ENCODE measurements around the gene MANF.
"Not testable (repeated sequence)": the region's sequence is repeated elsewhere in the genome, so short reads cannot be mapped to it uniquely, and the experiment has no call there.

The MANF gene

DNA sequence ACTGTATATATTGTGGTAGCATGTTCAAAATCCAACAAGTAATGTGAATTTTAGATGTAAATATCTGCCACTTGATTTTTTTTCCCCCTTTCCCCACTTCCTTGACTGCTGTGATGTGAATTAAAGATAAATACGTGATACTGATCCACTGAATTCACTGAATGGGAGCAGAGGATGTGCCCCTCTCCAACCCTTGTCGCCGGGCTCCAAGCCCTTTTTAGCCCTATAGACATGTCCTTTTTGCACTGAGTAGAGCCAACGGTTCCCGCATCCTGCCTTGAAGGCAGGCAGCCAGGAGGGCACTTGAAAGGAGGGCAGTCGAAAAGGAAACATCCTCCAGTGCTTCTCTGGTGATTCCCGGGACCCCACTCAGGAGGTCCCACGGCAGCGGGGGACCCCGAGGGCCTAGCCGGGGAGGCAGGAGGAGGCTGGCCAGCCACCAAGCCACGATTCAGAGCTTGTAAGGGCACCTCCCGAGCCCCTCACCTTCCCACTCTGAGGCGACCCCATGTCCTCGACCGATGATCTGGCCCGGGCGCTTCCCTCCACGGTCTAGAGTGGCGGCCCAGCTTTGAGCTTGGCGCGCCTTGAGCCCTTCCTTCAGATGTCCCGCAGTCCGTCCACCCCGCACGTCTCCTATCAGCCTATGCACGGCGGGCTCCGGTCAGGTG lies 901 bp upstream of the MANF start:
- TF ChIP-seq, protein P1, sequence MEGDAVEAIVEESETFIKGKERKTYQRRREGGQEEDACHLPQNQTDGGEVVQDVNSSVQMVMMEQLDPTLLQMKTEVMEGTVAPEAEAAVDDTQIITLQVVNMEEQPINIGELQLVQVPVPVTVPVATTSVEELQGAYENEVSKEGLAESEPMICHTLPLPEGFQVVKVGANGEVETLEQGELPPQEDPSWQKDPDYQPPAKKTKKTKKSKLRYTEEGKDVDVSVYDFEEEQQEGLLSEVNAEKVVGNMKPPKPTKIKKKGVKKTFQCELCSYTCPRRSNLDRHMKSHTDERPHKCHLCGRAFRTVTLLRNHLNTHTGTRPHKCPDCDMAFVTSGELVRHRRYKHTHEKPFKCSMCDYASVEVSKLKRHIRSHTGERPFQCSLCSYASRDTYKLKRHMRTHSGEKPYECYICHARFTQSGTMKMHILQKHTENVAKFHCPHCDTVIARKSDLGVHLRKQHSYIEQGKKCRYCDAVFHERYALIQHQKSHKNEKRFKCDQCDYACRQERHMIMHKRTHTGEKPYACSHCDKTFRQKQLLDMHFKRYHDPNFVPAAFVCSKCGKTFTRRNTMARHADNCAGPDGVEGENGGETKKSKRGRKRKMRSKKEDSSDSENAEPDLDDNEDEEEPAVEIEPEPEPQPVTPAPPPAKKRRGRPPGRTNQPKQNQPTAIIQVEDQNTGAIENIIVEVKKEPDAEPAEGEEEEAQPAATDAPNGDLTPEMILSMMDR (IDR thresholded peaks at IDR 0.05; ENCODE audit: low read depth, low read length), result no peak
- peak overlapping the region; percentile 78 for H3K4me3 ChIP-seq (ENCODE audit: low read depth, low read length)

DNA sequence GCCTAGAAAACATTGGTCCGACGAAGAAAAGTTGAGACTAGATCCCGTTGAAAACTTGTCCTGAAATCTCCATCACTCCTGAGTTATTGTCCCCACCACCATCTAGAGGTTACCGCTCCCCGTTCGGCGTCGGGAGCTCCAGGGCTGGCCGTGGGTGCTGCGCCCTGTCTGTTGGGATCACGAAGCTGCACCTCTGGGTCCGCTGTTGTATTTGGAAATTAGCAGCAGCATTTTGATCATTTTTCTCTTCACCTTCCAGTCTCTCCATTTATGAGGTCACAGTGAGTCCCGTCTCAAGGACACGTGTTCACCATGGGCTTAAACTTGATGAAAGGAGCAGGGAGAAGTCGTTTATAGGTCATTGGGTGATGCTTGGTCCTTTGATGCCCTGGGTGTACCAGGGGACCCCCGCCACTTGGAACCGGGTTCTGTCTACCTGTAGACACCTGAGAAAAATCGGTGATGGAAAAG lies 565 bp downstream of the MANF start:
- TF ChIP-seq, protein P1 (IDR thresholded peaks at IDR 0.05; ENCODE audit: low read depth, low read length), result no peak
- H3K4me3 ChIP-seq (ENCODE audit: low read depth, low read length), result peak overlapping the region; percentile 78

DNA sequence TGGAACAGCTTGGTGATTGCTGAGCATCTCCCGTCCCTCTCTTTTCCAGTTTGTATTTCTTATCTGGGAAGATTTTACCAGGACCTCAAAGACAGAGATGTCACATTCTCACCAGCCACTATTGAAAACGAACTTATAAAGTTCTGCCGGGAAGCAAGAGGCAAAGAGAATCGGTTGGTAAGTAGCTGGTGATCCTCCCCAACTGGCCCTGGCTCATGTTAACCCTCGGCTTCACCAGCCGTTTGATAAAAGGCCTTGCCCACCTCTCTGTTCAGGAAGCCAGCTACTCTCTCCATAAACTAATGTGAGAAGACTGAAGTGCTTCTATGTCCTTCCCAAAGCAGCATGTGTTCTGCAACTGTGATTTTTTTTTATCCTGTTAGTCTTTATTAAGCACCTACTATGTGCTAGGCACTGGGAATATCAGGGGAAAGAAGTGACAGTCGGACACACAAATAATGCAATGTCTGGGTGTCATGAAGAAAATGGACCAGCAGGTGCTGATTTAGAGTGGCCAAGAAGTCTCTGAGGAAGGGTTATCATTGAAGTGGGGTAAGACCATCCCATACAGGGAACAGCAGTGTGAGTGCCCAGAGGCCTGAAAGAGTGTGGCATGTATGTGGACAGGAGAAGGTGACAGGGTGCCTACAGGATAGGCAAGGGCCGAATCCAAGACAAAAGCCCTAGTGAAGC lies 1.2 kb downstream of the MANF start:
- TF ChIP-seq, protein P1 (IDR thresholded peaks at IDR 0.05; ENCODE audit: low read depth, low read length), result no peak
- peak overlapping the region; percentile 78 for H3K4me3 ChIP-seq (ENCODE audit: low read depth, low read length)

DNA sequence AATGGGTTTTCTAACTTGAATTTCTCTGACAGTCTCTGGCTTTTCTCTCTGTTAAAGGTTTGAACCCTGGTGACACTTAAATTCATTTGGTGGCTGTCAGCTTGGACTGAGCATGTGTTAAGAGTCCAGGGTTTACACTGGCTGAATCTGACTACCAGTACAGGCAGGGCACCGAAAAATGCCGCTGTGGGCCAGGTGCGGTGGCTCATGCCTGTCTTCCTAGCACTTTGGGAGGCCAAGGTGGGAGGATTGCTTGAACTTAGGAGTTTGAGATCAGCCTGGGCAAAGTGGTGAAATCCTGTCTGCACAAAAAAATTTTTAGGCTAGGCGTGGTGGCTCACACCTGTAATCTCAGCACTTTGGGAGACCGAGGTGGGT lies 1.8 kb downstream of the MANF start:
- H3K4me3 ChIP-seq (ENCODE audit: low read depth, low read length), result peak overlapping the region; percentile 78

DNA sequence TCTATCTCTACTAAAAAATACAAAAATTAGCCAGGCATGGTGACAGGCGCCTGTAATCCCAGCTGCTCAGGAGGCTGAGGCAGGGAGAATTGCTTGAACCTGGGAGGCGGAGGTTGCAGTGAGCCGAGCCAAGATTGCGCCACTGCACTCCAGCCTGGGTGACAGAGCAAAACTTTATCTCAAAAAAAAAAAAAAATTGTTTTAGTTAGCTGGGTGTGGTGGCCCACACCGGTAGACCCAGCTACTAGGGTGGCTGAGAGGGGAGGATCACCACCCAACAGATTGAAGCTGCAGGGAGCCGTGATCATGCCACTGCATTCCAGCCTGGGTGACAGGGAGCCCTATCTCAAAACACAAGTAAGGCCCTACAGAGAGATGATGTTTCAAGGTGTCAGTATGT lies 2.2 kb downstream of the MANF start:
- not testable (repeated sequence) for H3K4me3 ChIP-seq (ENCODE audit: low read depth, low read length)

More for the DNA sequence above, 1.8 kb downstream of the MANF start:
- TF ChIP-seq, protein P1 (IDR thresholded peaks at IDR 0.05; ENCODE audit: low read depth, low read length), result no peak

DNA sequence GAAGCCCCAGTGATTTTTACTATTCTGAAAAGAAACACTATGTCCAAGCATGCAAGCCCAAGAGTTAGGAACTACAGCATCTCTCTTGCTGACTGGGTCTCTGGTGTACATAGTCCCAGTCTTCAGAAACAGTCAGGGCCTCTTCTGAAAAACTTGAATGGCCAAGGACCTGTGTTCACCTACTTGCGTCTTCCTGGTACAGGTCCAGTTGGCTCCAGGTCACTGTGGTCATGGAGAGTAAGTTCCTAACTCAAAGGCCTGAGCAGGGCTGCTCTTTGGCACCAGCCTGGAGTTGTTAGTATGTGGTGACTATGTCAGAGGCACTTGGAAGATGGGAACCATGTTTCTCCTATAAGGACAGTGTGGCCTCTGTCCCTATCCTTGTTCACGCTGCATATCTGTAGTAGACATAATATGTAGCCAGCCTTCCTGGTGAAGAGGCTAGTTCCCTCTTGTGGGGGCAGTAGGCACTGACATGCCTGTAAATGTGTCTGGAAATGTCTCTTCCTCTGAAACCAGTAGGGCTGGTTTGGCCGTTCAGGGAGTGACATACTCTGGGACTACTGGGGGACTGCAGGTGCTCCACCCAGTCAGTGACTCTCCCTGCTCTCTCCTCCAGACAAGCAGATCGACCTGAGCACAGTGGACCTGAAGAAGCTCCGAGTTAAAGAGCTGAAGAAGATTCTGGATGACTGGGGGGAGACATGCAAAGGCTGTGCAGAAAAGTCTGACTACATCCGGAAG lies 3.4 kb downstream of the MANF start:
- TF ChIP-seq, protein P1 (IDR thresholded peaks at IDR 0.05; ENCODE audit: low read depth, low read length), result no peak; the same call in 1 of the 2 replicates
- no peak overlapping the region for H3K4me3 ChIP-seq (ENCODE audit: low read depth, low read length)

DNA sequence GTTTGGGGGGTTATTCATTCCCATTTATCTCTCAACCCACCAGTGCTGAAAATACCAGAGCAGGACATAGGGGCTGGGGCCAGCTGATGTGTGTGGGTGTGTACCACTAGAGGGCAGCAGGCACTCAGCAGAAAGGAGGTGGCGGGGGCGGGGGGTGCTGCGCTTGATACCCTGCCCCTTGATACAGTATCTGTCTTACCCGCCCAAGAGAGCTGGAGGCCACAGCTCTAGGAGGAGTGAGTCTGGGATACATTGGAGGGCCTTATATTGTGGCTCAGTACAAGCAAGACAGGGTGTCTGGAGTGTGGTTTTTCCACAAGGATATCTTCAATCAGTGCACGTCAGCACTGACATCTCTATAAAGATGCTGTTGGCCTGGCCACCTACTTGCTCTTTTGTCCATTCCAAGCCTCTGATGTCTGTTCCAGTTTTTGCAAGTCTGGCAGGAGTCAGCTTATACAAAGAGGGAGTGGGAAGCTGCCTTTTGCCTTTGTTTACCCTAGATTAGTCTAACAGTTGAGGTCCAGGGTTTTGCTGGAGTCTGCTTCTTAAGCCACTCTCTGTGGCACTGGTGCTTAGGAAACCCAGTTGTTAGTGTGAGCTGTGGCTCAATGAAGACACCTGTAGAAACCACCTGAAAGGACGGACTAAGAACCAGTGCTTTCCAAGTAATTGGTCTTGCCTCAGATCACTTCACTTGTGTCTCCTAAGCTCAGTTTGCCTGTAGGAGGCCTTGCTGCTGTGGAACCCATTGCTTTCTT lies 4.5 kb downstream of the MANF start:
- no peak overlapping the region for H3K4me3 ChIP-seq (ENCODE audit: low read depth, low read length)
- TF ChIP-seq, protein P1 (IDR thresholded peaks at IDR 0.05; ENCODE audit: low read depth, low read length), result peak; percentile 80
